GM18499 (cell line): Measurements from ENCODE around the gene COL18A1.

Source experiments
- ATAC-seq: cut with Tn5 transposase; IDR thresholded peaks from one replicate; pipeline ENCODE4 v1.9.1; 2021; ENCODE audit warnings: moderate number of reproducible peaks; ENCODE audit not compliant: insufficient read depth, unreplicated experiment

The COL18A1 gene

GRCh38 chr21:45509566-45510465 is 104.9 kb downstream of the COL18A1 start:
- ATAC-seq = no peak

GRCh38 chr21:45510466-45510955 is 105.5 kb downstream of the COL18A1 start:
- ATAC-seq = no peak

- no peak for ATAC-seq
These were observed 106.0 kb downstream of the COL18A1 start for GRCh38 chr21:45511007-45511406.

GRCh38 chr21:45511661-45512431 is 106.9 kb downstream of the COL18A1 start:
- no peak for ATAC-seq

- ATAC-seq = no peak
These were observed 107.6 kb downstream of the COL18A1 start for GRCh38 chr21:45512626-45513002.

- ATAC-seq = no peak
These were observed 108.2 kb downstream of the COL18A1 start for GRCh38 chr21:45513003-45513717.

- no peak for ATAC-seq
These were observed 108.9 kb downstream of the COL18A1 start for GRCh38 chr21:45513741-45514310.

GRCh38 chr21:45514311-45515021 is 109.5 kb downstream of the COL18A1 start:
- no peak for ATAC-seq

- no peak for ATAC-seq
These were observed 110.5 kb downstream of the COL18A1 start for GRCh38 chr21:45515241-45516061.

- ATAC-seq = no peak
These were observed 111.2 kb downstream of the COL18A1 start for GRCh38 chr21:45516071-45516670.

GRCh38 chr21:45516671-45517151 is 111.7 kb downstream of the COL18A1 start:
- no peak for ATAC-seq

GRCh38 chr21:45517249-45518065 is 112.5 kb downstream of the COL18A1 start:
- no peak for ATAC-seq

- no peak for ATAC-seq
These were observed 113.8 kb downstream of the COL18A1 start for GRCh38 chr21:45518742-45519141.

GRCh38 chr21:45519182-45519581 is 114.2 kb downstream of the COL18A1 start:
- no peak for ATAC-seq

GRCh38 chr21:45521241-45521640 is 116.3 kb downstream of the COL18A1 start:
- no peak for ATAC-seq

- no peak for ATAC-seq
These were observed 117.4 kb downstream of the COL18A1 start for GRCh38 chr21:45522381-45522780.

- ATAC-seq = no peak
These were observed 118.0 kb downstream of the COL18A1 start for GRCh38 chr21:45522986-45523385.
